AG09309 (cell line): Measurements from ENCODE around the gene HORMAD2.

Source experiments
- DNase-seq: peaks from one replicate; pipeline ENCODE4 v3.0.0-alpha.2; 2010; ENCODE audit warnings: low read depth
- H3K4me3 ChIP-seq: 2 replicates; pipeline ENCODE4 v1.5.1; 2011; ENCODE audit warnings: mild to moderate bottlenecking, low read depth, low read length, moderate library complexity; ENCODE audit not compliant: control insufficient read depth
- TF ChIP-seq, protein P1 (sequence below): IDR thresholded peaks from 2 replicates; pipeline ENCODE4 v1.5.1; 2011; ENCODE audit warnings: mild to moderate bottlenecking, low read depth, low read length, inconsistent platforms; ENCODE audit not compliant: insufficient read depth, control insufficient read depth; ENCODE audit errors: missing control alignments

HORMAD2 gene

DNA sequence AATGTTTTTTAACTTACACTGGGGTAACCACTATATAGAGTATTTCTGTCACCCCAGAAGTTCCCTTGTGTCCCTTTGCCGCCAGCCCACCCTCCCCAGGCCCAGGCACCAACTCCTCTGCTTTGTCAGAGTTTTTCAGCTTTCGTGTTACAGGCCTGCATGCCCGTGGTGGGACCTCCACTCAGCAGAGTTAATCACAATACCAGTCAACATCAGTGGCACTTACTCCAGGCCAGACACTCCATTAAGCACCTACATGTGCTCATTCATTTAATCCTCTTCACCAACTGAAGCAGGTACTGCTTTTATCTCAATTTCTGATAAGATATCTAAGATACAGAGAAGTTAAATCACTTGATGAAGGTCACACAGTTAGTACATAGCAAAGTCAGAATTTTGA is 103.0 kb downstream of the HORMAD2 start:
- TF ChIP-seq, protein P1, sequence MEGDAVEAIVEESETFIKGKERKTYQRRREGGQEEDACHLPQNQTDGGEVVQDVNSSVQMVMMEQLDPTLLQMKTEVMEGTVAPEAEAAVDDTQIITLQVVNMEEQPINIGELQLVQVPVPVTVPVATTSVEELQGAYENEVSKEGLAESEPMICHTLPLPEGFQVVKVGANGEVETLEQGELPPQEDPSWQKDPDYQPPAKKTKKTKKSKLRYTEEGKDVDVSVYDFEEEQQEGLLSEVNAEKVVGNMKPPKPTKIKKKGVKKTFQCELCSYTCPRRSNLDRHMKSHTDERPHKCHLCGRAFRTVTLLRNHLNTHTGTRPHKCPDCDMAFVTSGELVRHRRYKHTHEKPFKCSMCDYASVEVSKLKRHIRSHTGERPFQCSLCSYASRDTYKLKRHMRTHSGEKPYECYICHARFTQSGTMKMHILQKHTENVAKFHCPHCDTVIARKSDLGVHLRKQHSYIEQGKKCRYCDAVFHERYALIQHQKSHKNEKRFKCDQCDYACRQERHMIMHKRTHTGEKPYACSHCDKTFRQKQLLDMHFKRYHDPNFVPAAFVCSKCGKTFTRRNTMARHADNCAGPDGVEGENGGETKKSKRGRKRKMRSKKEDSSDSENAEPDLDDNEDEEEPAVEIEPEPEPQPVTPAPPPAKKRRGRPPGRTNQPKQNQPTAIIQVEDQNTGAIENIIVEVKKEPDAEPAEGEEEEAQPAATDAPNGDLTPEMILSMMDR: no peak
- DNase-seq: no peak
- H3K4me3 ChIP-seq: no peak overlapping the region

DNA sequence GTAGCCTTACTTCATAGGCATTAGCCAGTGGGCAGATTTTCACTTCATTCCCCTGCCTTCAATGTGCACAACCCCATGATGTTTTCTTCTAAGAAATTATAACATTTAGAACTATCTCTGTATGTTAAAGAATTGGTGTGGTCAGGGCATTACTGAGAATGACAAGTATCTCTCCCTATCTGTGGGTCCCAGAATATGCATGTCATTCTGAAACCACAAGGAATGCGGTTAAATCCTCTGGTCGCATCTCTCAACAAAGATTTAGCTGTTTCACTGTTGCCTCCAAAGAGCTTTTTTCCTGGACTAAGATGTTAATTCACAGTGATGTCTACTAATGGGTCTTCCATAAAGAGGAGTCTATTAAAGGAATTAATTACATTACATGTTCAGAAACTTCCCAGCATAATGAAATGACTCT is 103.6 kb downstream of the HORMAD2 start:
- TF ChIP-seq, protein P1: no peak
- no peak overlapping the region for H3K4me3 ChIP-seq
- no peak for DNase-seq

DNA sequence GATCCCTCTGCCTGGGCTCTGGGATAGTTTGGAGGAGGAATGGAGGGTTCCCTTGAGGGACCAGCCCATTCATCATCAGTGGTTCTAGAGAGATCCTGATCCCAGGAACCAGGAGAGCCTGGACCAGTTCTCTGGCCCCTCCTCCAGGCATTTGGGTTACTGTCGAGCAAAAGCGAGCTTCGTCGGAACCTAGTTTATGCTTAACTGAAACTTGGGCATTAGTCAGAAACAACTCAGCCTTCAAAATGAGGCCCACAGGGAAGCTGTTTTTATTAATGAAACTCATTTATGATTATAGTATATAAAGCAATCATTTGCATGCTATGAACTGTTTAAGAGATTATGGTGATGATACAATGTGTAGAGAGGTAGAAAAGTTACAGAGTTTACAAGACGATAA is 104.9 kb downstream of the HORMAD2 start:
- TF ChIP-seq, protein P1: no peak
- DNase-seq: no peak
- H3K4me3 ChIP-seq: no peak overlapping the region

- no peak for DNase-seq
- H3K4me3 ChIP-seq: no peak overlapping the region
- TF ChIP-seq, protein P1: no peak
Observed at GRCh38 chr22:30185549-30185948, 105.3 kb downstream of the HORMAD2 start.

GRCh38 chr22:30186041-30186440 is 105.8 kb downstream of the HORMAD2 start:
- DNase-seq: no peak
- H3K4me3 ChIP-seq: no peak overlapping the region
- TF ChIP-seq, protein P1: no peak

GRCh38 chr22:30186510-30186909 is 106.2 kb downstream of the HORMAD2 start:
- no peak overlapping the region for H3K4me3 ChIP-seq
- no peak for DNase-seq
- TF ChIP-seq, protein P1: no peak

GRCh38 chr22:30187094-30187493 is 106.8 kb downstream of the HORMAD2 start:
- H3K4me3 ChIP-seq: no peak overlapping the region
- no peak for DNase-seq

More at GRCh38 chr22:30187094-30187493, 106.8 kb downstream of the HORMAD2 start:
- TF ChIP-seq, protein P1: no peak
